Measurements from ENCODE around the gene NRG2. TPM values are rescaled to one million over a fixed set of nuclear protein-coding genes. Genes with fewer than 3 reads are reported as not detected.

NRG2 gene
- total and polyA plus RNA-seq, 2 experiments from 2014 or later: 13.5 to 20.7 TPM

DNA sequence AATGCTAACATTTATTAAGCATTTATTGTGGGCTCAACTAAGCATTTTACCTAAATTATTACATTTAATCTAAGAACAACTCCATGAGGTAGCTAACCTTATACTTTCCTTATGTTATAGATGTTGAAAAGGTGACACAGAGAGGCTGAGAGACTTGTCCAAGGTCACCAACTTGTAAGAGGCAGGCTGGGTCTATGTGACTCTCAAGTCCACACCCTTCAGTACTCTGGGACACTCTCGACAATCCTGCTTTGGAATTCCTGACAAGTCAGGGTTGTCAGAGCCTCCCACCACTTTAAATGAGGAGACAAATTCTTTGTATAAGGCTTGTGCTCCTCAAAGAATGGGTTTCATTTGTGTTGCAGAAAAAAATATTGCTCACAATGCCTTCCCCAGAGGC is 67.2 kb downstream of the NRG2 start:
- TF ChIP-seq, protein P1, sequence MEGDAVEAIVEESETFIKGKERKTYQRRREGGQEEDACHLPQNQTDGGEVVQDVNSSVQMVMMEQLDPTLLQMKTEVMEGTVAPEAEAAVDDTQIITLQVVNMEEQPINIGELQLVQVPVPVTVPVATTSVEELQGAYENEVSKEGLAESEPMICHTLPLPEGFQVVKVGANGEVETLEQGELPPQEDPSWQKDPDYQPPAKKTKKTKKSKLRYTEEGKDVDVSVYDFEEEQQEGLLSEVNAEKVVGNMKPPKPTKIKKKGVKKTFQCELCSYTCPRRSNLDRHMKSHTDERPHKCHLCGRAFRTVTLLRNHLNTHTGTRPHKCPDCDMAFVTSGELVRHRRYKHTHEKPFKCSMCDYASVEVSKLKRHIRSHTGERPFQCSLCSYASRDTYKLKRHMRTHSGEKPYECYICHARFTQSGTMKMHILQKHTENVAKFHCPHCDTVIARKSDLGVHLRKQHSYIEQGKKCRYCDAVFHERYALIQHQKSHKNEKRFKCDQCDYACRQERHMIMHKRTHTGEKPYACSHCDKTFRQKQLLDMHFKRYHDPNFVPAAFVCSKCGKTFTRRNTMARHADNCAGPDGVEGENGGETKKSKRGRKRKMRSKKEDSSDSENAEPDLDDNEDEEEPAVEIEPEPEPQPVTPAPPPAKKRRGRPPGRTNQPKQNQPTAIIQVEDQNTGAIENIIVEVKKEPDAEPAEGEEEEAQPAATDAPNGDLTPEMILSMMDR (IDR thresholded peaks at IDR 0.05; ENCODE audit: low read depth, low read length): no peak
- no peak overlapping the region for H3K27ac ChIP-seq

DNA sequence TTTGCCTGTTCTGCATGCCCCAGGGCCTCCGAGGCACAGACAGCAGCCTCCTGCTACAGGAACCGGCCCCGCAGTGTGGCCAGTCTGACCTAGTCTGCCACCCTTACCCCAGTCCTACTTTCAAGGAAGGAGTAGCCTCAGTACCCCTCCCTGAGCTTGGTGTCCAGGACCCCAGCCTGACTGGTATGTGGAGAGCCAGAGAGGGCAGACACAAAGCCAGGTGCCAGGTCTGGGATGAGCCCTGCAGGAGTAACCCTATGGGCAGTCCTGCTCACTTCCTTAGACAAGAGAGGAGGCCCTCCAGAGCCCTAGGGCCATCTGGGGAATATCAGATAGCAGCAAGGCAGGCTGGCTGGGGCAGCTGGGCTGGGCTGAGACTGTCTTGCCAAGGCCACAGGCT is 67.8 kb downstream of the NRG2 start:
- TF ChIP-seq, protein P1 (IDR thresholded peaks at IDR 0.05; ENCODE audit: low read depth, low read length): no peak
- Histone ChIP-seq H3K4me1 (ENCODE audit: low read depth) (peaks cover 14% of the 10 kb centered on the region), H3K9me3 (ENCODE audit: low read depth) (no peaks in the 10 kb centered on the region), H3K36me3 (no peaks in the 10 kb centered on the region), H3K27ac (no peak overlapping the region), H3K27me3 (no peaks in the 10 kb centered on the region), H3K4me3 (no peak overlapping the region)
- peak in 1 of 2 donors; percentile 62 for DNase-seq (ENCODE audit: low read depth in 1 of 2, low spot score in 1 of 2)

More for the DNA sequence above, 67.2 kb downstream of the NRG2 start:
- Histone ChIP-seq H3K9me3 (ENCODE audit: low read depth) (no peaks in the 10 kb centered on the region), H3K4me3 (no peak overlapping the region), H3K36me3 (no peaks in the 10 kb centered on the region), H3K27me3 (no peaks in the 10 kb centered on the region), H3K4me1 (ENCODE audit: low read depth) (peaks cover 14% of the 10 kb centered on the region)
- DNase-seq (ENCODE audit: low read depth in 1 of 2, low spot score in 1 of 2): no peak

DNA sequence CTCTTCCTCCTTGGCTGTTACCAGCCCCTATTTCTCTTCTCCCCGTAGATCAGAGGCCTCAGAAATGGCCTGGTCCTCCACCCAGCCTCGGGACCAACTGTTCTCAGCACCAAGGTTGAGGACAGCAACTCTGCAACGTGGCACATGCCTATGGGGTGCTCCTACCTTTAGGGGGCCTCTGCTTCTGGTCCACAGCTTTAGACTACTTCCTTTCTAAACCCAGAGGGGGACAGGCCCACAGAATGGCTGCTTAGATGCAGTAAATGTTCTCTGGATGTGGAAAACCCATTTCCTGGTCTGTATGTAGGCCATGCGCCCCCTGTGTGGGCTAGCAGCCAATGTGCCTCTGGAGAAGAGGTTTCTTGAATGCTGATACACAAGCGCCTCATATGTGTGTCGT is 68.4 kb downstream of the NRG2 start:
- Histone ChIP-seq H3K4me1 (ENCODE audit: low read depth) (peaks cover 14% of the 10 kb centered on the region), H3K36me3 (no peaks in the 10 kb centered on the region), H3K27me3 (no peaks in the 10 kb centered on the region), H3K9me3 (ENCODE audit: low read depth) (no peaks in the 10 kb centered on the region), H3K4me3 (no peak overlapping the region), H3K27ac (no peak overlapping the region)
- TF ChIP-seq, protein P1 (IDR thresholded peaks at IDR 0.05; ENCODE audit: low read depth, low read length): no peak
- DNase-seq (ENCODE audit: low read depth in 1 of 2, low spot score in 1 of 2): peak in 1 of 2 donors; percentile 63

DNA sequence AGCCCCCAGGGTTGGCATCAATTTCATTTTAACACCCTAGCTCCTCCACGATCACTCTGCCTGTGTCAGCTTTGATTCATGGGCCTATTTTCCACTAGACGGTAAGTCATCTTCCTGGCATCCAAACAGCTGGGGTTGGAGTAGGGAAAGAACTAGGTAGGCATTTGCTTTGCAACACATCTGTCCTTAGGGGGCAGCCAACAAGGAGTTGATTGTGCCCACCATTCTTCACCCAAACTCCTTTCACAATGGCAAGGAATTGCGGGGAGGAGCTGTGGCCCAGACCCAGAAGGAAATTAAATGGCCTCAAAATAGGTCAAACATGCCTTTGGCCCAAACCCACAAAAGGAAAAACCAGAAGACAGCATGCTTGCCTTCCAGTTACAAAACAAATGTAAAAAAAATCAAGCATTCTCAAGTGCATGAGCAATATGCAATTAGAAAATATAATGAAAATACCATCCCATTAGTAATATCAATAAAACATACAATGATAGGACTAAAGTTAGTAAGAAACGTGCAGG is 71.8 kb downstream of the NRG2 start:
- no peak for DNase-seq (ENCODE audit: low read depth in 1 of 2, low spot score in 1 of 2)
- no peaks in the 10 kb centered on the region for H3K36me3 ChIP-seq
- no peak overlapping the region for H3K27ac ChIP-seq
- no peaks in the 10 kb centered on the region for H3K9me3 ChIP-seq (ENCODE audit: low read depth)
- TF ChIP-seq, protein P1 (IDR thresholded peaks at IDR 0.05; ENCODE audit: low read depth, low read length): no peak
- H3K27me3 ChIP-seq: no peaks in the 10 kb centered on the region
- peaks cover 13% of the 10 kb centered on the region for H3K4me1 ChIP-seq (ENCODE audit: low read depth)
- no peak overlapping the region for H3K4me3 ChIP-seq

DNA sequence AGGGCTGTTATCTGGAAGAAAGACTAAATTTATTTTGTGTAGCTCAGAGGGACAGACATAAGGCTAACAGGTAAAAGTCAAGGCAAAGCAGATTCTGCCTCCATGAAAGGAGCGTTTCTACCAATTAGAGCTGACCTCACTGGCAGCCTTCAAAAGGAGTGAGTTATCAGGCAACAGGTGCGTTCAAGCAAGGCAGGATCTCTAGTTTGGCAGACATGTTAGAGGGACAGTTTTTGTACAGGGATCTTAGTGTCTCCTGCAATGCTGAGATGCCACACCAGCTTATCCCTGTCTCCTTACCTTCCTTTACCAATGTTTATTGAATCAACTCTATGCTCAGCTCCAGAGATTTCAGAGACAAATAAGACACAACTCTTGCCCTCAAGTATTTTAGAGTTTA is 73.8 kb downstream of the NRG2 start:
- no peaks in the 10 kb centered on the region for H3K9me3 ChIP-seq (ENCODE audit: low read depth)
- no peaks in the 10 kb centered on the region for H3K4me1 ChIP-seq (ENCODE audit: low read depth)
- H3K27ac ChIP-seq: no peak overlapping the region
- no peak for DNase-seq (ENCODE audit: low read depth in 1 of 2, low spot score in 1 of 2)
- no peaks in the 10 kb centered on the region for H3K27me3 ChIP-seq
- H3K36me3 ChIP-seq: no peaks in the 10 kb centered on the region
- TF ChIP-seq, protein P1 (IDR thresholded peaks at IDR 0.05; ENCODE audit: low read depth, low read length): no peak
- H3K4me3 ChIP-seq: no peak overlapping the region

Measured in cardiac muscle cell (in vitro differentiated cells and primary cell).